Epithelial cell of esophagus (primary cell): ENCODE data around the gene FMNL2.

Experiments
- DNase-seq: peaks from one replicate; pipeline ENCODE4 v3.0.0; 2010; ENCODE audit warnings: low read depth
- H3K4me3 ChIP-seq: 2 replicates; pipeline ENCODE4 v1.5.1; 2011; ENCODE audit warnings: mild to moderate bottlenecking, low read length, control low read depth
- TF ChIP-seq, protein P1 (sequence below): IDR thresholded peaks from 2 replicates; pipeline ENCODE4 v1.5.1; 2011; ENCODE audit warnings: low read depth, mild to moderate bottlenecking, low read length, control low read depth, inconsistent platforms; ENCODE audit not compliant: insufficient read depth; ENCODE audit errors: missing control alignments

FMNL2 gene

DNA sequence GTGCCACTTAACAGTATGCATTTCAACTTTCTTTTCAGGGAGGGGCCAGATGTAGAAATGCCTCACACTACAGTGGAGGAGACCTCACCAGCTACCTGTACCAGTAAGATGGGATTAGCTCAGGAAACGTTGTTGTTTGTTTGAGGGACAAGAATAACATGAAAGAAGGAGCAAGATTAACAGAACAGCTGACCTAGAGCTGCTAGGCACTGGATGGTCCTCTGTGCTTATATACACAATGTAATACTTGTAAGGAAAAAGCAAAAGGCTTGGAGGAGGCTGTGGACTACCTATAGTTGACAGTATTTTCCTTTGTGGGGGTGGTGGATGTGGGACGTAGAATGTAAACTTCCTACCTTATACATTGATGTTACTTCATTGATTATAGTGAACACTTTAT lies 154.4 kb downstream of the FMNL2 start:
- no peak for DNase-seq
- no peak overlapping the region for H3K4me3 ChIP-seq
- TF ChIP-seq, protein P1, sequence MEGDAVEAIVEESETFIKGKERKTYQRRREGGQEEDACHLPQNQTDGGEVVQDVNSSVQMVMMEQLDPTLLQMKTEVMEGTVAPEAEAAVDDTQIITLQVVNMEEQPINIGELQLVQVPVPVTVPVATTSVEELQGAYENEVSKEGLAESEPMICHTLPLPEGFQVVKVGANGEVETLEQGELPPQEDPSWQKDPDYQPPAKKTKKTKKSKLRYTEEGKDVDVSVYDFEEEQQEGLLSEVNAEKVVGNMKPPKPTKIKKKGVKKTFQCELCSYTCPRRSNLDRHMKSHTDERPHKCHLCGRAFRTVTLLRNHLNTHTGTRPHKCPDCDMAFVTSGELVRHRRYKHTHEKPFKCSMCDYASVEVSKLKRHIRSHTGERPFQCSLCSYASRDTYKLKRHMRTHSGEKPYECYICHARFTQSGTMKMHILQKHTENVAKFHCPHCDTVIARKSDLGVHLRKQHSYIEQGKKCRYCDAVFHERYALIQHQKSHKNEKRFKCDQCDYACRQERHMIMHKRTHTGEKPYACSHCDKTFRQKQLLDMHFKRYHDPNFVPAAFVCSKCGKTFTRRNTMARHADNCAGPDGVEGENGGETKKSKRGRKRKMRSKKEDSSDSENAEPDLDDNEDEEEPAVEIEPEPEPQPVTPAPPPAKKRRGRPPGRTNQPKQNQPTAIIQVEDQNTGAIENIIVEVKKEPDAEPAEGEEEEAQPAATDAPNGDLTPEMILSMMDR = no peak

- no peak overlapping the region for H3K4me3 ChIP-seq
- DNase-seq = no peak
- TF ChIP-seq, protein P1 = no peak
Measured at GRCh38 chr2:152490686-152491455, 155.9 kb downstream of the FMNL2 start.

GRCh38 chr2:152492131-152492530 lies 157.2 kb downstream of the FMNL2 start:
- TF ChIP-seq, protein P1 = no peak
- DNase-seq = no peak
- H3K4me3 ChIP-seq = no peak overlapping the region

GRCh38 chr2:152492911-152493310 lies 157.9 kb downstream of the FMNL2 start:
- TF ChIP-seq, protein P1 = no peak
- no peak for DNase-seq
- no peak overlapping the region for H3K4me3 ChIP-seq

DNA sequence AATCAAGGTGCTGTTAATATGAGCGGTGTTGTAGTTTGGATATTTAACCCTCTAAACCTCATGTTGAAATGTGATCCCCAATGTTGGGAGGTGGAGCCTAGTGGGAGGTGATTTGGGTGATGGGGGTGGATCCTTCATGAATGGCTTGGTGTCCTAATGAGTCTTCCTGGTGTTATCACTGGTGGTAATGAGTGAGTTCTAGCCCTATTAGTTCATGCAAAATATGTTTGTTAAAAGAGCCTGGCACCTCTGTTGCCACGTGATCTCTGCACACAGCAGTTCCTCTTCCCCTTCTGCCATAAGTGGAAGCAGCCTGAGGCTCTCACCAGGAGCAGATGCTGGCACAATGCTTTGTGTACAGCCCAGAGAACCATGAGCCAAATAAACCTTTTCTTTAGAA lies 158.4 kb downstream of the FMNL2 start:
- TF ChIP-seq, protein P1 = no peak
- DNase-seq = no peak
- H3K4me3 ChIP-seq = no peak overlapping the region

GRCh38 chr2:152493945-152494528 lies 159.1 kb downstream of the FMNL2 start:
- TF ChIP-seq, protein P1 = no peak
- DNase-seq = no peak
- no peak overlapping the region for H3K4me3 ChIP-seq

GRCh38 chr2:152496371-152496770 lies 161.4 kb downstream of the FMNL2 start:
- TF ChIP-seq, protein P1 = no peak
- DNase-seq = no peak
- H3K4me3 ChIP-seq = no peak overlapping the region
